Mammary epithelial cell (primary cell): ENCODE measurements around the gene HEPACAM.

Experiments used
- EZH2 ChIP-seq: IDR thresholded peaks from 2 replicates; pipeline ENCODE4 v1.6.1; 2012; ENCODE audit warnings: low read length, inconsistent platforms, borderline replicate concordance
- TF ChIP-seq, protein P1 (sequence below), 2 donors: IDR thresholded peaks in 1 of 2; conservative IDR thresholded peaks in 1 of 2; 2 replicates each; pipeline ENCODE4 v1.5.1; 2011 to 2012; ENCODE audit warnings: inconsistent platforms in 2 of 2, low read length in 2 of 2, mild to moderate bottlenecking in 2 of 2, control low read depth in 1 of 2, low read depth in 1 of 2; ENCODE audit not compliant: insufficient read depth in 1 of 2; ENCODE audit errors: extremely low read depth in 1 of 2

DNA sequence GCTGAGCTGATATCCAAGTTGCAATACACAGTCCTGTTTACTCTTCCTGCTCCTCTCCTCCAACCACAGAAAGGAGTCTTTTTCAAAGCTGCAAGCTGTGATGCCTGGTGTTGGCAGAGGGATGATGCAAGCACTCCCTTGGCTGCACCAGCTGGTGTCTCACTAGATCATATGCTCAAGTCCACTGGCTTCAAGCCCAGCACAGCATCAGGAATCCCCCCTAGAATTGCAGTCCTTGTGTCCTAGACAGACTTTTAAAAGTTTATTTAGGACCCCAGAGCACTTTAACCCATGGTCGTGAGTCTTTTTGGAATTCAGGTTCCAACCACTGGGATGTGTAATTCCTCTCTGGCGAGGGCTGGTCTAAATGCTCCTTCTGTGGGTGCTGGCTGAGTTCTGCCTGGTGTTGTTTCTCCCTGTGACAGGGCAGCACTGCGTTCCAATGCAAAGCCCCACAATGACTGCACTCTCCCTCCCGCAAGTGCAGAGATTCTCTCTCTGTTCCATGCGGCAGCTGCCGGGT is 18.7 kb downstream of the HEPACAM start:
- TF ChIP-seq, protein P1, sequence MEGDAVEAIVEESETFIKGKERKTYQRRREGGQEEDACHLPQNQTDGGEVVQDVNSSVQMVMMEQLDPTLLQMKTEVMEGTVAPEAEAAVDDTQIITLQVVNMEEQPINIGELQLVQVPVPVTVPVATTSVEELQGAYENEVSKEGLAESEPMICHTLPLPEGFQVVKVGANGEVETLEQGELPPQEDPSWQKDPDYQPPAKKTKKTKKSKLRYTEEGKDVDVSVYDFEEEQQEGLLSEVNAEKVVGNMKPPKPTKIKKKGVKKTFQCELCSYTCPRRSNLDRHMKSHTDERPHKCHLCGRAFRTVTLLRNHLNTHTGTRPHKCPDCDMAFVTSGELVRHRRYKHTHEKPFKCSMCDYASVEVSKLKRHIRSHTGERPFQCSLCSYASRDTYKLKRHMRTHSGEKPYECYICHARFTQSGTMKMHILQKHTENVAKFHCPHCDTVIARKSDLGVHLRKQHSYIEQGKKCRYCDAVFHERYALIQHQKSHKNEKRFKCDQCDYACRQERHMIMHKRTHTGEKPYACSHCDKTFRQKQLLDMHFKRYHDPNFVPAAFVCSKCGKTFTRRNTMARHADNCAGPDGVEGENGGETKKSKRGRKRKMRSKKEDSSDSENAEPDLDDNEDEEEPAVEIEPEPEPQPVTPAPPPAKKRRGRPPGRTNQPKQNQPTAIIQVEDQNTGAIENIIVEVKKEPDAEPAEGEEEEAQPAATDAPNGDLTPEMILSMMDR (conservative IDR thresholded peaks at IDR 0.05 in 1 of 2, IDR thresholded peaks at IDR 0.05 in 1 of 2; ENCODE audit: extremely low read depth in 1 of 2, insufficient read depth in 1 of 2, low read depth in 1 of 2, low read length in 2 of 2): no peak
- no peak for TF ChIP-seq EZH2
